OCI-LY3 (cell line): Measurements from ENCODE around the gene MARK2.

Source experiments
- CTCF ChIP-seq: fragments of 200-600, 300-600 bp; sonication (generic); IDR thresholded peaks from 2 replicates; pipeline ENCODE4 v1.5.1; 2014; ENCODE audit warnings: antibody characterized with exemption, low read length, low read depth
- EZH2phosphoT487 ChIP-seq: fragments of 200-600 bp; shearing (Covaris generic); IDR thresholded peaks from 2 replicates; pipeline ENCODE4 v1.6.1; 2018; ENCODE audit warnings: antibody characterized with exemption, mixed run types, low read depth

GRCh38 chr11:63845911-63846310, 7.0 kb downstream of the MARK2 start:
- TF ChIP-seq CTCF, result no peak
- no peak for TF ChIP-seq EZH2phosphoT487
